ENCODE results near the gene DYNLL2. TPM values are rescaled to one million over a fixed set of nuclear protein-coding genes. Genes with fewer than 3 reads are reported as not detected.
"Not testable (repeated sequence)": the region's sequence is repeated elsewhere in the genome, so short reads cannot be mapped to it uniquely, and the experiment has no call there.

The DYNLL2 gene
- total RNA-seq, 1 experiment from 2014 or later: 10.2 TPM

DNA sequence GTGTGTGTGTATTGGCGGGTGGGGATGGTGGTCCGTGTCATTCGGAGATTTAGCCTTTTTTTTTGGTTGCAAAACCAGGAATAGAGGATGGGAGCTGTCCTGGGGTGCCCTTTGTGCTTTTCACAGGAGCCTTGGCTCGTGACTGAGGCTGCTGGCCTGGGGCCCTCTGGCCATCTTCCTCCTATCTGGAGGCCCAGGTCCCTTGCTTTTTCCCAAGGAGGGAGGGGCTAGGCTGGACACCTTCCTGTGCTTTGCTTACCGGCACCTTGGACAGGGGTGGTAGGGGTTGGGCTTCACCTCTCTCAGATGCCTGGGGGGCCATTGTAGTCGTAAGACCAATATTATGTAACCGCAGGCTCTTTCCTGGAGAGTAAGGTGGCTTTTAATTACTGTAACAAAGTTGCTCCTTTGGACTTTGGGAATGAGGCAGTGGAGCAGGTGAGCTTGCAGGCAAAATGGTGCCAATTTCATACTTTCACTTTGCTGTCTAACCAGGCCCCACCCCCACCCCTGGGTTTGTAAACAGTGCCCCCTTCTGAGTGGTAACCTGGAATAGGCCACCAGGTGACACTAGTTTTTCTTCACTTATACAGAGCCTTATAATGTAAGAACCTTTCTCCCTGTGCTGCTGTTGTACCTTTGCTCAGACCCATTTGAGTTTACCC lies 1.2 kb downstream of the DYNLL2 start:
- peaks cover 23% of the 10 kb centered on the region for H3K36me3 ChIP-seq (replicated peaks; ENCODE audit: control insufficient read depth, insufficient read depth, low read length)
- DNase-seq: peak; percentile 62

DNA sequence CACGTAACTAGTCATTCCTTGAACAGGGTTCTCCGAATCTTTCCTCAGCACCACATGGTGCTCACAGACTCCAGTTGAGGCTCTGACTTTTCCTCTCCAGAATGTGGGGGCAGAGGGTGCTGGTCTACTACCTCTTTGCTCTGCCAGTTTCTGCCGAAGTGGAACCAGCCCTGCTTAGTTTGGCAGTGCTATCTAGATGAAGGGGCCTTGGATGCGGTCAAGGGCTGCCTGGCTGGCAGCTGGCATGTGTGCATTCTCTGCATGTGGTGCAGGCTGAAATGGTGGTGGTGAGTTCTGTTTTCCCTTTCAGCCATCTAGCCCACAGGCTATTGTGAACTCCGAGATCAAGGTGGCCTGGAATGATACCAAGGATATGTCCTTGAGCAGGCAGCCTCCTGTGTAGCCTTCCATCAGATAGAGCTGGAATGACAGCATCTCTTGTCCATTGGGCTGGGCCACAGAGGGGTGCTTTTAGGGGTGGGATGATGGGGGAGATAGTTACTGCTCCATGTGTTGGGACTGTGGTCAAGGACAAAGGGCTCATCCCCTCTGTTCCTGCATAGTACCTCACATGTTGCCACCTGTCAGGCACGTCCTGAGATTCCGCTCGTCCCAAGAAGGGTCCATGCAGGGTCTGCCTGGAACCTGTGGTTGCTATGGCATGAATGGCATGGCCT lies 2.0 kb downstream of the DYNLL2 start:
- Histone ChIP-seq H3K27me3 (ENCODE audit: control insufficient read depth, insufficient read depth, low read length) (no peaks in the 10 kb centered on the region), H3K4me3 (ENCODE audit: insufficient read depth, low read depth, low read length) (no peak overlapping the region), H3K36me3 (replicated peaks; ENCODE audit: control insufficient read depth, insufficient read depth, low read length) (peaks cover 28% of the 10 kb centered on the region)
- DNase-seq: no peak

More for the DNA sequence above, 1.2 kb downstream of the DYNLL2 start:
- H3K4me3 ChIP-seq (ENCODE audit: insufficient read depth, low read depth, low read length): peak overlapping the region; percentile 91
- no peaks in the 10 kb centered on the region for H3K27me3 ChIP-seq (ENCODE audit: control insufficient read depth, insufficient read depth, low read length)

GRCh38 chr17:58086953-58087352 lies 3.7 kb downstream of the DYNLL2 start:
- peaks cover 38% of the 10 kb centered on the region for H3K36me3 ChIP-seq (replicated peaks; ENCODE audit: control insufficient read depth, insufficient read depth, low read length)
- no peak overlapping the region for H3K4me3 ChIP-seq (ENCODE audit: insufficient read depth, low read depth, low read length)
- no peaks in the 10 kb centered on the region for H3K27me3 ChIP-seq (ENCODE audit: control insufficient read depth, insufficient read depth, low read length)
- DNase-seq: no peak

GRCh38 chr17:58088624-58089023 lies 5.4 kb downstream of the DYNLL2 start:
- H3K4me3 ChIP-seq (ENCODE audit: insufficient read depth, low read depth, low read length): no peak overlapping the region
- peaks cover 42% of the 10 kb centered on the region for H3K36me3 ChIP-seq (replicated peaks; ENCODE audit: control insufficient read depth, insufficient read depth, low read length)
- no peaks in the 10 kb centered on the region for H3K27me3 ChIP-seq (ENCODE audit: control insufficient read depth, insufficient read depth, low read length)
- DNase-seq: no peak

GRCh38 chr17:58089111-58089510 lies 5.9 kb downstream of the DYNLL2 start:
- DNase-seq: no peak
- H3K4me3 ChIP-seq (ENCODE audit: insufficient read depth, low read depth, low read length): no peak overlapping the region
- peaks cover 43% of the 10 kb centered on the region for H3K36me3 ChIP-seq (replicated peaks; ENCODE audit: control insufficient read depth, insufficient read depth, low read length)
- H3K27me3 ChIP-seq (ENCODE audit: control insufficient read depth, insufficient read depth, low read length): no peaks in the 10 kb centered on the region

GRCh38 chr17:58091024-58091567 lies 7.9 kb downstream of the DYNLL2 start:
- DNase-seq: no peak
- Histone ChIP-seq H3K27me3 (ENCODE audit: control insufficient read depth, insufficient read depth, low read length) (no peaks in the 10 kb centered on the region), H3K36me3 (replicated peaks; ENCODE audit: control insufficient read depth, insufficient read depth, low read length) (peaks cover 39% of the 10 kb centered on the region), H3K4me3 (ENCODE audit: insufficient read depth, low read depth, low read length) (no peak overlapping the region)

GRCh38 chr17:58092101-58092796 lies 9.0 kb downstream of the DYNLL2 start:
- DNase-seq: no peak
- Histone ChIP-seq H3K4me3 (ENCODE audit: insufficient read depth, low read depth, low read length) (no peak overlapping the region), H3K27me3 (ENCODE audit: control insufficient read depth, insufficient read depth, low read length) (no peaks in the 10 kb centered on the region), H3K36me3 (replicated peaks; ENCODE audit: control insufficient read depth, insufficient read depth, low read length) (peaks cover 35% of the 10 kb centered on the region)

- H3K27me3 ChIP-seq (ENCODE audit: control insufficient read depth, insufficient read depth, low read length): no peaks in the 10 kb centered on the region
- no peak for DNase-seq
- H3K36me3 ChIP-seq (replicated peaks; ENCODE audit: control insufficient read depth, insufficient read depth, low read length): peaks cover 31% of the 10 kb centered on the region
- no peak overlapping the region for H3K4me3 ChIP-seq (ENCODE audit: insufficient read depth, low read depth, low read length)
Measured at GRCh38 chr17:58092797-58093385, 9.7 kb downstream of the DYNLL2 start.

DNA sequence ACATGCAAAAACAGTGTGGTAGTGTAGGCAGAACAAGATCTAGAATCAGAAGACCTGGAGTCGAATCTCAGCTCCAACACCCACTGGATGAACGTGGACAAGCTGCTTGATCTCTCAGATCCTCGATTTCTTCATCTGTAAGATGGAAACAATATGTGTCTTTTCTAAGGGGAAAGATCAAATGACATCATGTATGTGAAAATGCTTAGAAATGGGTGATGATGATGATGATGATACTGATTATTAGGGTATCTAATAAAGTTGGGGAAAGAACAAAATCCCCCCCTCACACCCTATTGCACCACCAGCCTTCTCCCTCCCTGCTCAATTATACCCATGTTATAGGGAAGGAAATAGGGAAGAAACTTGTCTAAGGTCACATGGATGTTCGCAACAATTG lies 10.9 kb downstream of the DYNLL2 start:
- H3K36me3 ChIP-seq (replicated peaks; ENCODE audit: control insufficient read depth, insufficient read depth, low read length): peaks cover 22% of the 10 kb centered on the region
- no peak for DNase-seq

DNA sequence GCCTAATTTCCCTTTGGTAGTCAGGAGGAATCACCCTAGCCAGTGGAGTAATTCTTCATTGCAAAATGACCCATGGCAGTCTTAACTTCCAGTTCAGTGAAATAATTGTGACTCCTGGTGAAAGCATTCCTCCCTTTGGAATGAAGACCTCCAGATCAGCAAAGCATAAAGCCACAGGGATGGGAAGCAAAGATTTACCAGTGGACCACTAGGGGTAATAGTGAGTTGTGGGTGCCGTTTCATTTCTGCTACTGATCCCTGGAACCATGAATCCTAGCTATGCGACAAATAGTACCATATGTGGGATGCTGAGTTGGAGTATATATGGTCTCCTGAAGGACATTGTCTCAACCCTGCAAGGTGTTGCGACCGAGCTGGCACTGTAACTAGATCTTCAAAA lies 13.7 kb downstream of the DYNLL2 start:
- H3K36me3 ChIP-seq (replicated peaks; ENCODE audit: control insufficient read depth, insufficient read depth, low read length): peaks cover 5% of the 10 kb centered on the region
- no peaks in the 10 kb centered on the region for H3K27me3 ChIP-seq (ENCODE audit: control insufficient read depth, insufficient read depth, low read length)
- H3K4me3 ChIP-seq (ENCODE audit: insufficient read depth, low read depth, low read length): no peak overlapping the region
- no peak for DNase-seq

More for the DNA sequence above, 10.9 kb downstream of the DYNLL2 start:
- no peak overlapping the region for H3K4me3 ChIP-seq (ENCODE audit: insufficient read depth, low read depth, low read length)
- no peaks in the 10 kb centered on the region for H3K27me3 ChIP-seq (ENCODE audit: control insufficient read depth, insufficient read depth, low read length)

DNA sequence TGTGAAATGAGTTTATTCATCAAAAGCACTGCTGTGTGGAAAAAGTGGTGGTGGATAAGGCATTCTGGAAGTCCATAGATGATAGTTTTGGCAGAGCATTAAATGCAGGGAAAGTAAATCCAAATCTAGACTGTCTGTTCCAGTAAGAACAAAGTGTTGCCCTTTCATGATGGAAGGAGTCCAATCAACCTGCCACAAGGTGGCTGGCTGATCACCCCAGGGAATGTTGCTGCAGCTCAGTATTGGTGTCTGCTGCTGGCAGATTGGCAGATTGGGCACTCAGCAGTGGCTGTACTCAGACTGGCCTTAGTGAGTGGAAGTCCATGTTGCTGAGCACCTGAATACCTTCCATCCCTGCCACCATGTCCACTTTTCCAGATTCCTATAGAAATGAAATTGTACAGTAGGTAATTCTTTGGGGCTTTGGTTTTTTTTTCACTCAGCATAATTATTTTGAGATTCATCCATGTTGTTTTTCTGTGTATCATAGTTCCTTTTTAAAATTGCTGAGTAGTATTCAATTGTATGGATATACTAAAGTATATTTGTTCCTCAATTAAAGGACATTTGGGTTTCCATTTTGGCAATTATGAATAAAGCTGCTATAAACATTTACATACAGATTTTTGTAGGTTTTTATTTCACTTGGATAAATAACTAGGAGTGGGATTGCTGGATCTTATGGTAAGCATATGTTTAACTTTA lies 14.3 kb downstream of the DYNLL2 start:
- Histone ChIP-seq H3K36me3 (replicated peaks; ENCODE audit: control insufficient read depth, insufficient read depth, low read length) (peaks cover 2% of the 10 kb centered on the region; the same call in 1 of the 2 replicates), H3K27me3 (ENCODE audit: control insufficient read depth, insufficient read depth, low read length) (no peaks in the 10 kb centered on the region), H3K4me3 (ENCODE audit: insufficient read depth, low read depth, low read length) (no peak overlapping the region)
- DNase-seq: no peak

DNA sequence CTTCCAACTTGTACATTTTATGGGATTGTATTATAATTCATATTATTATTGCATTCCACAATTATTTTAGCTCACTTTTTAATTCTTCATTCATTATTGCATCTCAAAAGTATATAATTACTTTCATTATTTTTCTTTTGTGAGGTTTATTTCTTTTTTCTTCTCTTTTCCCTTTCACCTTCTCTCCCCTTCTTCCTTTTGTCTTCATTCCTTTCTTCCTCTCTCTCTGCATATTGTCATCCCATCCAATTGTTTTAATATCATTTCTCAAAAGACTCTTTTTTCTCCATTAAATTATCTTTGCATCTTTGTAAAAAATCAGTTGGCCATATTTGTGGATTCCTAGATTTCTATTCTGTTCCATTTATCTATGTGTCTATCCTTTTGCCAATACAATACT lies 17.3 kb downstream of the DYNLL2 start:
- no peak overlapping the region for H3K4me3 ChIP-seq (ENCODE audit: insufficient read depth, low read depth, low read length)
- no peaks in the 10 kb centered on the region for H3K36me3 ChIP-seq (replicated peaks; ENCODE audit: control insufficient read depth, insufficient read depth, low read length)
- DNase-seq: no peak
- no peaks in the 10 kb centered on the region for H3K27me3 ChIP-seq (ENCODE audit: control insufficient read depth, insufficient read depth, low read length)

GRCh38 chr17:58101898-58102297 lies 18.7 kb downstream of the DYNLL2 start:
- not testable (repeated sequence) for H3K36me3 ChIP-seq (replicated peaks; ENCODE audit: control insufficient read depth, insufficient read depth, low read length); H3K4me3 ChIP-seq (ENCODE audit: insufficient read depth, low read depth, low read length); DNase-seq; H3K27me3 ChIP-seq (ENCODE audit: control insufficient read depth, insufficient read depth, low read length)

DNA sequence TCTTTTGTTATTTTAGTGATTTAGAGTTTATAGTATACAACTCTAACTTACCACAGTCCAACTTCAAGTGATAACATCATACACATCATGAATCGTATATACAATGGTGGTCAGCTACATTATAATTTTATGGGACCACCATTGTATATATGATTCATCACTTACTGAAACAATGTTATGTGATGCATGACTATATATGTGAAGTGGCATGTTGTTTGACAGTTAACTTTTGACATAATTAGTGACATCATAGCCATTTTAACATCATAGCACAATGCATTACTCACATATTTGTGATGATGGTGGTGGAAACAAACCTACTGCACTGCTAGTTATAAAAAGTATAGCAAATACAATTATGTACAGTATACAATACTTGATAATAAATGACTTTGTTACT lies 21.9 kb downstream of the DYNLL2 start:
- Histone ChIP-seq H3K4me3 (ENCODE audit: insufficient read depth, low read depth, low read length) (no peak overlapping the region), H3K27me3 (ENCODE audit: control insufficient read depth, insufficient read depth, low read length) (no peaks in the 10 kb centered on the region), H3K36me3 (replicated peaks; ENCODE audit: control insufficient read depth, insufficient read depth, low read length) (no peaks in the 10 kb centered on the region)
- no peak for DNase-seq
